ENCODE results near the gene NFX1.

NFX1 gene

GRCh38 chr9:33374190-33374589 is 83.9 kb downstream of the NFX1 start:
- WGBS = 92% methylated on average over 9 of the region's 9 CpGs
- H2BK12ac ChIP-seq (ENCODE audit: low read length in 2 of 2) = no peak overlapping the region
- H3K18ac ChIP-seq (ENCODE audit: low read depth in 1 of 2, low read length in 2 of 2) = no peak overlapping the region
- H3K79me1 ChIP-seq (replicated peaks; ENCODE audit: low read length, poor library complexity, severe bottlenecking) = no peaks in the 10 kb centered on the region
- no peak overlapping the region for H2BK5ac ChIP-seq (ENCODE audit: low read depth, low read length, poor library complexity, severe bottlenecking)
- no peak overlapping the region for H3K9ac ChIP-seq (ENCODE audit: low read length)
- H3K4me3 ChIP-seq (ENCODE audit: insufficient read depth in 1 of 2, low read depth in 1 of 2, low read length in 2 of 2) = no peak overlapping the region
- no peak overlapping the region for H3K4me2 ChIP-seq (ENCODE audit: low read length, poor library complexity, severe bottlenecking)
- no peak overlapping the region for H3K4ac ChIP-seq (ENCODE audit: low read depth in 1 of 2, low read length in 2 of 2)
- H3K14ac ChIP-seq (ENCODE audit: low read length in 2 of 2) = no peak overlapping the region
- H2BK15ac ChIP-seq (ENCODE audit: low read depth, poor library complexity, severe bottlenecking) = no peak overlapping the region
- H3K9me3 ChIP-seq (ENCODE audit: control insufficient read depth, low read length) = no peaks in the 10 kb centered on the region
- no peak for DNase-seq
- H2BK120ac ChIP-seq (ENCODE audit: low read depth, low read length) = no peak overlapping the region
- H2AFZ ChIP-seq (ENCODE audit: low read depth, low read length) = no peak overlapping the region
- H3K27ac ChIP-seq (ENCODE audit: low read length, poor library complexity, severe bottlenecking) = no peak overlapping the region
- peak overlapping the region; percentile 29 for H4K8ac ChIP-seq (ENCODE audit: low read length)
- peaks cover 1% of the 10 kb centered on the region for H3K4me1 ChIP-seq (ENCODE audit: control insufficient read depth, insufficient read depth, low read depth, low read length)
- no peak overlapping the region for H3K23ac ChIP-seq (ENCODE audit: low read length in 2 of 2)
- H4K91ac ChIP-seq (ENCODE audit: low read length) = no peak overlapping the region
- H3K36me3 ChIP-seq (ENCODE audit: control insufficient read depth in 1 of 2, insufficient read depth in 2 of 2, low read depth in 1 of 2, low read length in 2 of 2) = peaks cover 30 to 51% of the 10 kb centered on the region in 2 experiments
- H2AK5ac ChIP-seq (ENCODE audit: low read length, severe bottlenecking) = no peak overlapping the region
- no peaks in the 10 kb centered on the region for H3K27me3 ChIP-seq (ENCODE audit: control insufficient read depth in 1 of 2, insufficient read depth in 1 of 2, low read length in 2 of 2)

GRCh38 chr9:33374634-33375237 is 84.4 kb downstream of the NFX1 start:
- peak; percentile 82 for DNase-seq

GRCh38 chr9:33375238-33375840 is 85.0 kb downstream of the NFX1 start:
- Histone ChIP-seq H3K4me2 (ENCODE audit: low read length, poor library complexity, severe bottlenecking) (no peak overlapping the region), H2BK15ac (ENCODE audit: low read depth, poor library complexity, severe bottlenecking) (no peak overlapping the region), H4K91ac (ENCODE audit: low read length) (peak overlapping the region; percentile 57), H4K8ac (ENCODE audit: low read length) (peak overlapping the region; percentile 70), H2AFZ (ENCODE audit: low read depth, low read length) (no peak overlapping the region), H2AK5ac (ENCODE audit: low read length, severe bottlenecking) (no peak overlapping the region), H3K23ac (ENCODE audit: low read length in 2 of 2) (no peak overlapping the region), H3K27ac (ENCODE audit: low read length, poor library complexity, severe bottlenecking) (peak overlapping the region; percentile 25), H2BK5ac (ENCODE audit: low read depth, low read length, poor library complexity, severe bottlenecking) (no peak overlapping the region), H3K36me3 (ENCODE audit: control insufficient read depth in 1 of 2, insufficient read depth in 2 of 2, low read depth in 1 of 2, low read length in 2 of 2) (peaks cover 30 to 40% of the 10 kb centered on the region in 2 experiments), H3K18ac (ENCODE audit: low read depth in 1 of 2, low read length in 2 of 2) (peak overlapping the region in 1 of 2 experiments; percentile 19), H2BK120ac (ENCODE audit: low read depth, low read length) (no peak overlapping the region), H3K27me3 (ENCODE audit: control insufficient read depth in 1 of 2, insufficient read depth in 1 of 2, low read length in 2 of 2) (no peaks in the 10 kb centered on the region), H2BK12ac (ENCODE audit: low read length in 2 of 2) (peak overlapping the region; percentile 37 to 61), H3K9ac (ENCODE audit: low read length) (peak overlapping the region; percentile 75), H3K14ac (ENCODE audit: low read length in 2 of 2) (no peak overlapping the region), H3K79me1 (replicated peaks; ENCODE audit: low read length, poor library complexity, severe bottlenecking) (no peaks in the 10 kb centered on the region), H3K9me3 (ENCODE audit: control insufficient read depth, low read length) (no peaks in the 10 kb centered on the region), H3K4me3 (ENCODE audit: insufficient read depth in 1 of 2, low read depth in 1 of 2, low read length in 2 of 2) (peak overlapping the region in 1 of 2 experiments; percentile 47), H3K4me1 (ENCODE audit: control insufficient read depth, insufficient read depth, low read depth, low read length) (peaks cover 3% of the 10 kb centered on the region), H3K4ac (ENCODE audit: low read depth in 1 of 2, low read length in 2 of 2) (peak overlapping the region in 1 of 2 experiments; percentile 31)
- 55% methylated on average over 15 of the region's 15 CpGs for WGBS
- DNase-seq = no peak

More at GRCh38 chr9:33374634-33375237, 84.4 kb downstream of the NFX1 start:
- H3K4ac ChIP-seq (ENCODE audit: low read depth in 1 of 2, low read length in 2 of 2) = no peak overlapping the region
- no peak overlapping the region for H3K4me3 ChIP-seq (ENCODE audit: insufficient read depth in 1 of 2, low read depth in 1 of 2, low read length in 2 of 2)
- H4K91ac ChIP-seq (ENCODE audit: low read length) = no peak overlapping the region
- H2AFZ ChIP-seq (ENCODE audit: low read depth, low read length) = no peak overlapping the region
- H3K4me2 ChIP-seq (ENCODE audit: low read length, poor library complexity, severe bottlenecking) = no peak overlapping the region
- WGBS = 95% methylated on average over 3 of the region's 6 CpGs
- peak overlapping the region in 1 of 2 experiments; percentile 77 for H2BK12ac ChIP-seq (ENCODE audit: low read length in 2 of 2)
- H3K9ac ChIP-seq (ENCODE audit: low read length) = peak overlapping the region; percentile 75
- no peaks in the 10 kb centered on the region for H3K27me3 ChIP-seq (ENCODE audit: control insufficient read depth in 1 of 2, insufficient read depth in 1 of 2, low read length in 2 of 2)
- H3K14ac ChIP-seq (ENCODE audit: low read length in 2 of 2) = no peak overlapping the region
- H2BK15ac ChIP-seq (ENCODE audit: low read depth, poor library complexity, severe bottlenecking) = no peak overlapping the region
- peaks cover 30 to 46% of the 10 kb centered on the region in 2 experiments for H3K36me3 ChIP-seq (ENCODE audit: control insufficient read depth in 1 of 2, insufficient read depth in 2 of 2, low read depth in 1 of 2, low read length in 2 of 2)
- H2BK5ac ChIP-seq (ENCODE audit: low read depth, low read length, poor library complexity, severe bottlenecking) = no peak overlapping the region
- no peaks in the 10 kb centered on the region for H3K9me3 ChIP-seq (ENCODE audit: control insufficient read depth, low read length)
- peaks cover 3% of the 10 kb centered on the region for H3K4me1 ChIP-seq (ENCODE audit: control insufficient read depth, insufficient read depth, low read depth, low read length)
- H3K27ac ChIP-seq (ENCODE audit: low read length, poor library complexity, severe bottlenecking) = no peak overlapping the region
- H3K23ac ChIP-seq (ENCODE audit: low read length in 2 of 2) = no peak overlapping the region
- no peak overlapping the region for H3K18ac ChIP-seq (ENCODE audit: low read depth in 1 of 2, low read length in 2 of 2)
- no peaks in the 10 kb centered on the region for H3K79me1 ChIP-seq (replicated peaks; ENCODE audit: low read length, poor library complexity, severe bottlenecking)
- no peak overlapping the region for H2AK5ac ChIP-seq (ENCODE audit: low read length, severe bottlenecking)
- H4K8ac ChIP-seq (ENCODE audit: low read length) = peak overlapping the region; percentile 31
- H2BK120ac ChIP-seq (ENCODE audit: low read depth, low read length) = no peak overlapping the region

- H2AFZ ChIP-seq (ENCODE audit: low read depth, low read length) = no peak overlapping the region
- no peak overlapping the region for H3K27ac ChIP-seq (ENCODE audit: low read length, poor library complexity, severe bottlenecking)
- no peak for DNase-seq
- peak overlapping the region; percentile 62 for H4K8ac ChIP-seq (ENCODE audit: low read length)
- H3K4me3 ChIP-seq (ENCODE audit: insufficient read depth in 1 of 2, low read depth in 1 of 2, low read length in 2 of 2) = peak overlapping the region in 1 of 2 experiments; percentile 47
- H3K36me3 ChIP-seq (ENCODE audit: control insufficient read depth in 1 of 2, insufficient read depth in 2 of 2, low read depth in 1 of 2, low read length in 2 of 2) = peaks cover 26 to 34% of the 10 kb centered on the region in 2 experiments
- H3K4ac ChIP-seq (ENCODE audit: low read depth in 1 of 2, low read length in 2 of 2) = no peak overlapping the region
- WGBS = 97% methylated on average over 7 of the region's 7 CpGs
- H3K18ac ChIP-seq (ENCODE audit: low read depth in 1 of 2, low read length in 2 of 2) = no peak overlapping the region
- peak overlapping the region; percentile 77 for H4K91ac ChIP-seq (ENCODE audit: low read length)
- no peak overlapping the region for H2BK120ac ChIP-seq (ENCODE audit: low read depth, low read length)
- H3K4me1 ChIP-seq (ENCODE audit: control insufficient read depth, insufficient read depth, low read depth, low read length) = peaks cover 6% of the 10 kb centered on the region
- H3K14ac ChIP-seq (ENCODE audit: low read length in 2 of 2) = no peak overlapping the region
- H2AK5ac ChIP-seq (ENCODE audit: low read length, severe bottlenecking) = no peak overlapping the region
- no peaks in the 10 kb centered on the region for H3K9me3 ChIP-seq (ENCODE audit: control insufficient read depth, low read length)
- peak overlapping the region; percentile 75 for H3K9ac ChIP-seq (ENCODE audit: low read length)
- no peak overlapping the region for H3K23ac ChIP-seq (ENCODE audit: low read length in 2 of 2)
- no peak overlapping the region for H3K4me2 ChIP-seq (ENCODE audit: low read length, poor library complexity, severe bottlenecking)
- no peak overlapping the region for H2BK5ac ChIP-seq (ENCODE audit: low read depth, low read length, poor library complexity, severe bottlenecking)
- peak overlapping the region in 1 of 2 experiments; percentile 52 for H2BK12ac ChIP-seq (ENCODE audit: low read length in 2 of 2)
- H3K79me1 ChIP-seq (replicated peaks; ENCODE audit: low read length, poor library complexity, severe bottlenecking) = no peaks in the 10 kb centered on the region
- no peak overlapping the region for H2BK15ac ChIP-seq (ENCODE audit: low read depth, poor library complexity, severe bottlenecking)
- H3K27me3 ChIP-seq (ENCODE audit: control insufficient read depth in 1 of 2, insufficient read depth in 1 of 2, low read length in 2 of 2) = no peaks in the 10 kb centered on the region
Observed at GRCh38 chr9:33375841-33376321, 85.6 kb downstream of the NFX1 start.
